ENCODE data around the gene MED9.

DNA sequence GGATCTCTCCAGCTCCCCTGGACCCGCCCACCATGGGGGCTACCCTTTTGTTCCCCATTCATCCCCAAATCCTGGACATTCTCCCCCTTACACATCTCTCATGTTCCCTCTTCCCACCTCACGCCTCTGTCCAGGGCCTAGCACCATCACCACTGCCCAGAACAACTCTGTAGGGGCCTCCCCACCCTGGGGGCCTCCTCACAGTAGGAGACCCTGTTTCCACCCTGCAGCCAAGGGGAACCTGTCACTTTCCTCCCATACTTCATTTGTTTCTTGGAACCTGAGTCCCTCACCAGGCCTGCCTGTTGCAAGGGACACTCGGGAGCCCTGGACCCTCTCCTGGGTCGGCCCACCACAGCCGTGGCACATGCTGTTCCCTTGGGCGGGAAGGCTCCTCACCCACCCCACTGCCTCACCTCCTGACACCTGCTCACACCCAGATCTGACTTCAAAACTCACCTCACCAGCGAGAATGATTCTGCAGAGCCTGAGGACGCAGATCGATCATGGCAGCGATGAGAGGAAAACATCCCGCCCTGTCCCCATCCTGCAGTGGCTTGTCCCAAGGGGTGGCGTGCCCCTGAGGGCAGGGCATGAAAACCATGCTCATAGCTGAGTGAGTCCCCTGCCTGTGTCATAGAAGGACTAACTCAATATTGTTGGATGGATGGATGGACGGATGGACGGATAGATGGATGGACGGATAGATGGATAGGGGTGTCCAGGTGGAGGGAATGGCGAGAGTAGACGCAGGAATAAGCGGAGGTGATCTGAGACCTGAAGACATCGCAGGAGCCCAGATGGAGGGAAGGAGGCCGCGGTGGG, 26.2 kb downstream of the MED9 start:
- TF ChIP-seq, protein P1, sequence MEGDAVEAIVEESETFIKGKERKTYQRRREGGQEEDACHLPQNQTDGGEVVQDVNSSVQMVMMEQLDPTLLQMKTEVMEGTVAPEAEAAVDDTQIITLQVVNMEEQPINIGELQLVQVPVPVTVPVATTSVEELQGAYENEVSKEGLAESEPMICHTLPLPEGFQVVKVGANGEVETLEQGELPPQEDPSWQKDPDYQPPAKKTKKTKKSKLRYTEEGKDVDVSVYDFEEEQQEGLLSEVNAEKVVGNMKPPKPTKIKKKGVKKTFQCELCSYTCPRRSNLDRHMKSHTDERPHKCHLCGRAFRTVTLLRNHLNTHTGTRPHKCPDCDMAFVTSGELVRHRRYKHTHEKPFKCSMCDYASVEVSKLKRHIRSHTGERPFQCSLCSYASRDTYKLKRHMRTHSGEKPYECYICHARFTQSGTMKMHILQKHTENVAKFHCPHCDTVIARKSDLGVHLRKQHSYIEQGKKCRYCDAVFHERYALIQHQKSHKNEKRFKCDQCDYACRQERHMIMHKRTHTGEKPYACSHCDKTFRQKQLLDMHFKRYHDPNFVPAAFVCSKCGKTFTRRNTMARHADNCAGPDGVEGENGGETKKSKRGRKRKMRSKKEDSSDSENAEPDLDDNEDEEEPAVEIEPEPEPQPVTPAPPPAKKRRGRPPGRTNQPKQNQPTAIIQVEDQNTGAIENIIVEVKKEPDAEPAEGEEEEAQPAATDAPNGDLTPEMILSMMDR (IDR thresholded peaks at IDR 0.05; ENCODE audit: borderline replicate concordance, extremely low read depth, low read length, poor library complexity, severe bottlenecking) = no peak
- TF ChIP-seq EZH2 (IDR thresholded peaks at IDR 0.05; ENCODE audit: borderline replicate concordance, low read depth, low read length, severe bottlenecking) = no peak
